DMS114 treated with DMSO at 0.1 percent for 48 hours (cell line): Measurements from ENCODE around the gene PTPN21.
"Not testable (repeated sequence)": the region's sequence is repeated elsewhere in the genome, so short reads cannot be mapped to it uniquely, and the experiment has no call there.

Source experiments
- DNase-seq: peaks from one replicate; lab custom pipeline; 2025; ENCODE audit not compliant: unreplicated experiment; lab: John Stamatoyannopoulos, UW

The PTPN21 gene

GRCh38 chr14:88552876-88553275 is 1.9 kb downstream of the PTPN21 start:
- DNase-seq: no peak

GRCh38 chr14:88551980-88552431 is 2.8 kb downstream of the PTPN21 start:
- DNase-seq: no peak

GRCh38 chr14:88551094-88551870 is 3.5 kb downstream of the PTPN21 start:
- DNase-seq: peak; percentile 78

- no peak for DNase-seq
These were observed 4.7 kb downstream of the PTPN21 start for GRCh38 chr14:88550078-88550477.

- no peak for DNase-seq
These were observed 7.4 kb downstream of the PTPN21 start for GRCh38 chr14:88547386-88547780.

GRCh38 chr14:88546621-88547385 is 8.0 kb downstream of the PTPN21 start:
- no peak for DNase-seq

GRCh38 chr14:88545256-88545655 is 9.6 kb downstream of the PTPN21 start:
- no peak for DNase-seq

- no peak for DNase-seq
These were observed 11.7 kb downstream of the PTPN21 start for GRCh38 chr14:88542857-88543795.

- no peak for DNase-seq
These were observed 13.5 kb downstream of the PTPN21 start for GRCh38 chr14:88541324-88541723.

GRCh38 chr14:88535813-88536212 is 19.0 kb downstream of the PTPN21 start:
- DNase-seq: no peak

- no peak for DNase-seq
These were observed 19.7 kb downstream of the PTPN21 start for GRCh38 chr14:88535149-88535548.

- DNase-seq: no peak
These were observed 21.7 kb downstream of the PTPN21 start for GRCh38 chr14:88533064-88533602.

GRCh38 chr14:88529889-88530288 is 24.9 kb downstream of the PTPN21 start:
- not testable (repeated sequence) for DNase-seq

GRCh38 chr14:88522393-88522792 is 32.4 kb downstream of the PTPN21 start:
- no peak for DNase-seq

GRCh38 chr14:88521818-88522217 is 33.0 kb downstream of the PTPN21 start:
- no peak for DNase-seq

- DNase-seq: no peak
These were observed 34.9 kb downstream of the PTPN21 start for GRCh38 chr14:88519907-88520306.

- no peak for DNase-seq
These were observed 36.0 kb downstream of the PTPN21 start for GRCh38 chr14:88518592-88519512.

- DNase-seq: no peak
These were observed 37.9 kb downstream of the PTPN21 start for GRCh38 chr14:88516861-88517357.

GRCh38 chr14:88515499-88516221 is 39.1 kb downstream of the PTPN21 start:
- DNase-seq: no peak
